Astrocyte of the cerebellum (primary cell): Measurements from ENCODE around the gene LCN10.

ENCODE experiments used
- DNase-seq: peaks from one replicate; pipeline ENCODE4 v3.0.0-alpha.2; 2011; ENCODE audit warnings: low read depth
- H3K4me3 ChIP-seq: 2 replicates; pipeline ENCODE4 v1.5.1; 2011; ENCODE audit warnings: mild to moderate bottlenecking, low read depth, low read length, moderate library complexity
- in situ Hi-C: cut with HindIII; loops from 2 replicates; pipeline ENCODE4 v1.10.0; 2017; ENCODE audit warnings: low sequenced_read_pairs
- TF ChIP-seq, protein P1 (sequence below): IDR thresholded peaks from 2 replicates; pipeline ENCODE4 v1.5.1; 2012; ENCODE audit warnings: low read length, low read depth, moderate library complexity, mild to moderate bottlenecking; ENCODE audit errors: missing control alignments

LCN10 gene

DNA sequence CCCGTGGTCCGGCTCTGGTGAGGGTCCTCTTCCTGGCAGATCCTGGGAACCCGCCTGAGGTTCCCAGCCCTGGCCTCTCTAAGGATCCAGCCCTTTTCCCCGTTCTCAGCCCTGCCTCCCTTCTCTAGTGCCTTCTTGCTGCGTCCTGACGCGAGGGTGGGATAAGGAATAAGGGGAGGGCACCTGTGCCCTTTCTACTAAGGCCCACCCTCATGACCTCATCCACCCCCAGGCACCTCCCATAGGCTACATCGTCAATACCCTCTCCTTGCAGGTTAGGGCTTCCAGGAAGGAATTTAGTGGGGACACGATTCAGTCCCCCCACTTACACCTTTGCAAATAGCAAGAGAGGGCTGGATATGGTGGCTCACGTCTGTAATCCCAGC is 41.1 kb downstream of the LCN10 start:
- H3K4me3 ChIP-seq, result no peak overlapping the region
- TF ChIP-seq, protein P1, sequence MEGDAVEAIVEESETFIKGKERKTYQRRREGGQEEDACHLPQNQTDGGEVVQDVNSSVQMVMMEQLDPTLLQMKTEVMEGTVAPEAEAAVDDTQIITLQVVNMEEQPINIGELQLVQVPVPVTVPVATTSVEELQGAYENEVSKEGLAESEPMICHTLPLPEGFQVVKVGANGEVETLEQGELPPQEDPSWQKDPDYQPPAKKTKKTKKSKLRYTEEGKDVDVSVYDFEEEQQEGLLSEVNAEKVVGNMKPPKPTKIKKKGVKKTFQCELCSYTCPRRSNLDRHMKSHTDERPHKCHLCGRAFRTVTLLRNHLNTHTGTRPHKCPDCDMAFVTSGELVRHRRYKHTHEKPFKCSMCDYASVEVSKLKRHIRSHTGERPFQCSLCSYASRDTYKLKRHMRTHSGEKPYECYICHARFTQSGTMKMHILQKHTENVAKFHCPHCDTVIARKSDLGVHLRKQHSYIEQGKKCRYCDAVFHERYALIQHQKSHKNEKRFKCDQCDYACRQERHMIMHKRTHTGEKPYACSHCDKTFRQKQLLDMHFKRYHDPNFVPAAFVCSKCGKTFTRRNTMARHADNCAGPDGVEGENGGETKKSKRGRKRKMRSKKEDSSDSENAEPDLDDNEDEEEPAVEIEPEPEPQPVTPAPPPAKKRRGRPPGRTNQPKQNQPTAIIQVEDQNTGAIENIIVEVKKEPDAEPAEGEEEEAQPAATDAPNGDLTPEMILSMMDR, result no peak
- in situ Hi-C loops, result no loop called here
- no peak for DNase-seq

DNA sequence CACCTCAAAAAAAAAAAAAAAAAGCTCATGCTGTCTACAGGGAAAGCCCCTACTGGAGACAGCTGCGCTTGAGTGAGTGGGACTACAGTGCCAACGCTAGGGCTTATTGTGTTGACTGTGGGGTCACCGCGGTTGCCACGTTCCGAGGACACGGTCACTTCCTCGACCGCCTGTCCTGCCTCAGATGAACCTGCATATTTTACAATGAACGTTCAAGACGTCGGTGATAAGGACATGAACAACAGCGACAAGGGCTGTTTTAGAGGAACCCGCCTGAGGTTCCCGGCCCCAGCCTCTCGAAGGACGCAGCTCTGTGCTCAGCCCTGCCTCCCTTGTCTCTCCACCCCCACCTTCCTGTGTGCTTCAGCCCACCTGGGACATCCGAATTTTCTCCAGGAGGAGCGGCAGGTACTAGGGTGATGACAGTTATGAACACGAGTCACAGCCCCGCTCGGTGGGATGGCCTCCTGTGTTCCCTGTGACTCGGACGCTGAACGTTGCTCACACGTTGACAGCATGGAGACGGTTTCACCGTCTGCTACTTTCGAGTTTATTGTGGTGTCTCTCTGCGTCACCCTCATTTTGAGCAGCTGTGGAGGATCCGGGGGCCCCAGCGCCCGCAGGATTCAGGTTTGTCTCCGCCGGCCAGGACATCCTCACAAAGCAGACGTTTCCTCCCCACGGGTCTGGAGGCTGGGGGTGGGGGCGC is 41.6 kb downstream of the LCN10 start:
- H3K4me3 ChIP-seq, result no peak overlapping the region
- DNase-seq, result no peak
- in situ Hi-C loops, result no loop called here
- TF ChIP-seq, protein P1, result no peak

DNA sequence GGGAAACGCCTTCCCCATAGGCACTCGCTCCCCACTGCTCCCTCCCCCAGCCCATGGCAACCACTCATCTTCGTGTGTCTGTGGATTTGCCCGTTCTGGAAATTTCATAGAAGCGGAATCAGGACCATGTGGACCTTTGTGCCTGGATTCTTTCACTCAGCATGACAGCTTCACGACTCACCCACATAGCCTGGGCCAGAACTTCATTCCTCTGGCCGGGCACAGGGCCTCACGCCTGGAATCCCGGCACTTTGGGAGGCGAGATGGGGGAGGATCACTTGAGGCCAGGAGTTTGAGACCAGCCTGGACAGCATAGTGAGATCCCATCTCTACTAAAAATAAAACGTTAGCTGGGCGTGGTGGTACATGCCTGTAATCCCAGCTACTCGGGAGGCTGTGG is 42.4 kb downstream of the LCN10 start:
- TF ChIP-seq, protein P1, result no peak
- H3K4me3 ChIP-seq, result no peak overlapping the region
- in situ Hi-C loops, result no loop called here
- no peak for DNase-seq

DNA sequence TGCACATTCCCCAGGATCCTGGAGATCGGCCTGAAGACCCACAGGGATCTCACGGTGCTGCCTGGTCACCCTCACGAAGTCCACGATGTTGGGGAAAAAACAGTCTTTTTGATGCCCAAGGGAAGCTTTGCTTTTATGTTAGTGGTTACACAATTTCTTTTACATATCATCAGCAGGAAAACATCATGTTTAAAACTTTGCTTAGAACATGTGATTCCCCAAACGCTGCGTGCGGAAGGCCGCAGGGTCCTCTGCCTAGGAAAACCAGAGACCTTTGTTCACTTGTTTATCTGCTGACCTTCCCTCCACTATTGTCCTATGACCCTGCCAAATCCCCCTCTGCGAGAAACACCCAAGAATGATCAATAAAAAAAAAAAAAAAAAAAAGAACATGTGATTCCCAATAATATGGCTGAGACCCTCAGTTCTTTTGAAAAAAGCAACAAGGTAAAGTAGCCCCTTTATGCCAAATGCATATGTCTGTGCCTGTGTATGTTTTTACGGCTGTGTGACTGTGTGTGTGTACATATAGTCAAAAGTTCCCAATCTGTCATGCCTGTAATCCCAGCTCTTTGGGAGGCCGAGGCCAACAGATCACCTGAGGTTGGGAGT is 44.0 kb downstream of the LCN10 start:
- in situ Hi-C loops, result no loop called here
- H3K4me3 ChIP-seq, result no peak overlapping the region
- DNase-seq, result no peak
- TF ChIP-seq, protein P1, result no peak

DNA sequence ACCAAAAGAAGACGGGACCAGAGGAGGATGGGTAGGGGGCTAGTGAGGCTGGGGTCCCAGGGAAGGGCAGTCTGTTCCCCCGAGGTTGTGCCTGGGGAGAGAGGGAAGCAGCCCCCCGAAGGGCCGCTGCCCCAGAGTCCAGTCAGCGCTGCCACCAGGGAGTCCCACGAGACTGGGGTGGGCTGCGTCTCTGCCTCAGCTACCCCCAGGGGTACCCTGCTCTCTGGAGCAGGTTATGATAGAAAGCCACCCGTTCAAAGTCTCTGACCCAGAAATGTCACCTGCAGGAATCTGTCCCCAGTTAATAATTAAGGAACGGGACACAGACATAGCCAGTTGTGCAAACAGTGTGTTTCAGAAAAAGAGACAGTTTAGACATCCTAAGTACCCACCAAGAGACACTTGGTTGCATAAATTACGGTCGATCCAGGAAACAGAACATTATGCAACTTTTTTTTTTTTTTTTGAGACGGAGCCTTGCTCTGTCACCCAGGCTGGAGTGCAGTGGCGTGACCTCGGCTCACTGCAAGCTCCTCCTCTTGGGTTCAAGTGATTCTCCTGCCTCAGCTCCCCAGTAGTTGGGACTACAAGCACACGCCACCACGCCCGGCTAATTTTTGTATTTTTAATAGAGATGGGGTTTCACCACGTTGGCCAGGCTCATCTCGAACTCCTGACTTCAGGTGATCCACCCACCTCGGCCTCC is 44.8 kb downstream of the LCN10 start:
- TF ChIP-seq, protein P1, result no peak
- no peak overlapping the region for H3K4me3 ChIP-seq

DNA sequence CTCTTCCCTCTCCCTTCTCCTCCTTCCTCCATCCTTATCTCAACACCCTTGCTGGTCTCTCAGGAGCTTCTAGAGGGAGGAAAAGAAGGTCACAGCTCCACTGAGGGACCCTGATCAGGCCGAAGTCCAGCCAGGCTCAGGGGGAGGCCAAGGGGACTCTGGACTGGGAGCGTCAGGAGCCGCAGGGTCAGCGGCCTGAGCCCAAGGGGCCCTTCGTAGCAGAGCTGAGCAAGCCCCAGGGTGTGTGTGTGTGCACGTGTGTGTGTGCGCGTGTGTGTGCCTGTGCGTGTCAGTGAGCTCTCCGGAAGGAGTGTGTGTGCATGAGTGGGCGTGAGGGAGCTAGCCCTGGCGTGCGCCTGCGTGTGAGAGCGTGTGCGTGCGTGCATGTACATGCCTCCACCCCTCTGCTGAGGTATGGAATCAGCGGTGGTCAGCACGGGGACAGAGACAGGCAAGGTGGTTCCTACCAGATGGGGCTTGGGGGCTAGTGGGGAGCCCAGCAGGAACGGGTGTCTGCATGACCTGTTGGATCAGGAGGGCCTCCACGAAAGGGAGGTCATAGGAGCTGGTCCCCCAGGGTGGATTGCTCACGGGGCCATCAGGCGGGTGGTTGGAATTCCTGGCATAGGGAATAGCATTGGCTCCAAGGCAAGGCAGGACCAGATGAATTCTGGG is 45.5 kb downstream of the LCN10 start:
- no peak overlapping the region for H3K4me3 ChIP-seq
- no peak for DNase-seq
- TF ChIP-seq, protein P1, result no peak
- in situ Hi-C loops, result no loop called here

More for the DNA sequence above, 44.8 kb downstream of the LCN10 start:
- no peak for DNase-seq
- in situ Hi-C loops, result no loop called here
